ENCODE data around the gene HLA-DOB. TPM values are rescaled to one million over a fixed set of nuclear protein-coding genes. Genes with fewer than 3 reads are reported as not detected.

Gene HLA-DOB
- total and polyA plus RNA-seq, 2 donors (not counting 3 experiments of a cell fraction or from before 2014, with no cell fraction given) = 0.46 to 0.54 TPM

DNA sequence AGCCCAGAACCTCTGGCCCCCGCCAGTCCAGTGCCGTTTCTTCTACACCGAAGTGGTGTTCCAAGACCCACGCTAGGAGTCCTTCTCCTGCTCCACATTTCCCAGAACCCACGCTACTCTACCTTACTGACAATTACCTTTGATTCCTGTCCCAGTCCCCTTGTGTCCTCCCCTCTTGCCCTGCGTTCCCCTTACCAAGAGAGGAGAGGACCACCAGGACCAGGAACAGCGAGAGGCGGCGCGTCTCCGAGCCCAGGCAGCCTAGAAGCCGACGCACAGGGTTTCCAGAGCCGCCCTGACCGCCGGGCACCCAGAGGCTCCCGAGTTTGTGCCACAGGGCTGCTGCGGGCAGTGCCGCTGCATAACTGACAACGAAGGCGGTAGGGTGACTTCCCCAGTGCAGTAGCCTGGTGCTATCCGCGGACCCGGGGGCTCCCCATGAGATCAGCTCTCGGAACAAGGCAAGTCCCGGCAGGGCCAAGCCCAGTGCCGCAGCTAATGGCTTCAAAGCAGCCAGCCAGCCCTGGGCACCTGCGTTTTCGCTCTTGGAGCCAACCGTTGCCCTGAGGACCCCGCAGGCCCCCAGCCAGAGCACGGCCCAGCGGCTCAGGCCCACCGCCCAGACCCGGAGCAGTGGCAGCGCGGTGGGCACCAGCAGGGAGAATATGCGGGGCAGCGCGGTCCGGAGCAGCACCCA is 36.2 kb upstream of the HLA-DOB start:
- intact Hi-C loops (cut with micrococcal nuclease) (loop anchor here (1.0 kb wide), 1 partner anchor 9 kb away; the partner anchor contains the start of gene PSMB8), dilution Hi-C loops (cut with MboI; ENCODE audit: extremely low pct_ligation_motif_present, low sequenced_read_pairs) (no loop called here)
- DNase-seq (ENCODE audit: low read depth, low spot score) = peak; percentile 52
- Histone ChIP-seq H3K27ac (ENCODE audit: insufficient read depth, low read depth, low read length) (no peak overlapping the region), H3K36me3 (ENCODE audit: control insufficient read depth in 2 of 2, extremely low read depth in 1 of 2, insufficient read depth in 2 of 2, low read length in 2 of 2) (no peaks in the 10 kb centered on the region), H3K9me1 (replicated peaks; ENCODE audit: control insufficient read depth, extremely low read depth, insufficient read depth, low read length) (no peaks in the 10 kb centered on the region), H3K4me2 (ENCODE audit: insufficient read depth, low read length) (peak overlapping the region; percentile 75), H3K79me2 (ENCODE audit: control insufficient read depth, insufficient read depth, low read length) (no peaks in the 10 kb centered on the region), H4K20me1 (replicated peaks; ENCODE audit: control insufficient read depth, extremely low read depth, insufficient read depth, low read length) (no peaks in the 10 kb centered on the region), H3K27me3 (ENCODE audit: control insufficient read depth in 2 of 2, insufficient read depth in 2 of 2, low read length in 2 of 2) (peaks cover 2 to 15% of the 10 kb centered on the region in 2 experiments), H3K9me3 (replicated peaks; ENCODE audit: control insufficient read depth, insufficient read depth, low read length) (no peaks in the 10 kb centered on the region), H3K4me1 (ENCODE audit: control insufficient read depth, extremely low read depth, insufficient read depth, low read length) (peaks cover 13% of the 10 kb centered on the region), H2AFZ (ENCODE audit: low read depth, low read length) (peak overlapping the region; percentile 61), H3K4me3 (replicated peaks in 1 of 3; ENCODE audit: insufficient read depth in 1 of 3, low read depth in 1 of 3, low read length in 3 of 3) (peak overlapping the region; percentile 63 to 83 (median 75)), H3K9ac (replicated peaks; ENCODE audit: extremely low read depth, insufficient read depth, low read length) (peak overlapping the region; percentile 50)
- BruUV-seq (replicated peaks) = TSS peak; percentile 24
- ChIA-PET POLR2A (interaction anchor here (1.4 to 2.2 kb wide), 2 partner anchors 15 to 119 kb away, joined by 7 to 12 read pairs; partner anchors contain the start of gene TAP2), CTCF (interaction anchor here (0.8 to 8.1 kb wide), 20 partner anchors 9 to 465 kb away, joined by 3 to 274 read pairs (median 6); partner anchors contain the start of genes HLA-DMA, PSMB8, TAP2 and ZBTB22)
- TF ChIP-seq EZH2 (IDR thresholded peaks at IDR 0.05; ENCODE audit: borderline replicate concordance, low read depth, low read length, severe bottlenecking) = no peak
- TF ChIP-seq, protein P1, sequence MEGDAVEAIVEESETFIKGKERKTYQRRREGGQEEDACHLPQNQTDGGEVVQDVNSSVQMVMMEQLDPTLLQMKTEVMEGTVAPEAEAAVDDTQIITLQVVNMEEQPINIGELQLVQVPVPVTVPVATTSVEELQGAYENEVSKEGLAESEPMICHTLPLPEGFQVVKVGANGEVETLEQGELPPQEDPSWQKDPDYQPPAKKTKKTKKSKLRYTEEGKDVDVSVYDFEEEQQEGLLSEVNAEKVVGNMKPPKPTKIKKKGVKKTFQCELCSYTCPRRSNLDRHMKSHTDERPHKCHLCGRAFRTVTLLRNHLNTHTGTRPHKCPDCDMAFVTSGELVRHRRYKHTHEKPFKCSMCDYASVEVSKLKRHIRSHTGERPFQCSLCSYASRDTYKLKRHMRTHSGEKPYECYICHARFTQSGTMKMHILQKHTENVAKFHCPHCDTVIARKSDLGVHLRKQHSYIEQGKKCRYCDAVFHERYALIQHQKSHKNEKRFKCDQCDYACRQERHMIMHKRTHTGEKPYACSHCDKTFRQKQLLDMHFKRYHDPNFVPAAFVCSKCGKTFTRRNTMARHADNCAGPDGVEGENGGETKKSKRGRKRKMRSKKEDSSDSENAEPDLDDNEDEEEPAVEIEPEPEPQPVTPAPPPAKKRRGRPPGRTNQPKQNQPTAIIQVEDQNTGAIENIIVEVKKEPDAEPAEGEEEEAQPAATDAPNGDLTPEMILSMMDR (IDR thresholded peaks at IDR 0.05; ENCODE audit: extremely low read depth in 1 of 2, insufficient read depth in 1 of 2, low read depth in 1 of 2, low read length in 2 of 2) = no peak
- TF ChIP-seq POLR2A (IDR thresholded peaks at IDR 0.05; ENCODE audit: low read depth, low read length) = no peak
- TF ChIP-seq, protein P2, sequence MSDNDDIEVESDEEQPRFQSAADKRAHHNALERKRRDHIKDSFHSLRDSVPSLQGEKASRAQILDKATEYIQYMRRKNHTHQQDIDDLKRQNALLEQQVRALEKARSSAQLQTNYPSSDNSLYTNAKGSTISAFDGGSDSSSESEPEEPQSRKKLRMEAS (IDR thresholded peaks at IDR 0.05; ENCODE audit: insufficient read depth, insufficient read length) = no peak
- TF ChIP-seq FOS (IDR thresholded peaks at IDR 0.05; ENCODE audit: borderline replicate concordance, insufficient read depth, low read length) = no peak
- FAIRE-seq = peak; percentile 56
